NCI-H146 treated with DMSO at 0.1 percent for 48 hours (cell line): ENCODE measurements around the gene TSPOAP1.

Source experiments
- DNase-seq: peaks from one replicate; lab custom pipeline; 2025; ENCODE audit not compliant: unreplicated experiment; lab: John Stamatoyannopoulos, UW

Gene TSPOAP1

DNA sequence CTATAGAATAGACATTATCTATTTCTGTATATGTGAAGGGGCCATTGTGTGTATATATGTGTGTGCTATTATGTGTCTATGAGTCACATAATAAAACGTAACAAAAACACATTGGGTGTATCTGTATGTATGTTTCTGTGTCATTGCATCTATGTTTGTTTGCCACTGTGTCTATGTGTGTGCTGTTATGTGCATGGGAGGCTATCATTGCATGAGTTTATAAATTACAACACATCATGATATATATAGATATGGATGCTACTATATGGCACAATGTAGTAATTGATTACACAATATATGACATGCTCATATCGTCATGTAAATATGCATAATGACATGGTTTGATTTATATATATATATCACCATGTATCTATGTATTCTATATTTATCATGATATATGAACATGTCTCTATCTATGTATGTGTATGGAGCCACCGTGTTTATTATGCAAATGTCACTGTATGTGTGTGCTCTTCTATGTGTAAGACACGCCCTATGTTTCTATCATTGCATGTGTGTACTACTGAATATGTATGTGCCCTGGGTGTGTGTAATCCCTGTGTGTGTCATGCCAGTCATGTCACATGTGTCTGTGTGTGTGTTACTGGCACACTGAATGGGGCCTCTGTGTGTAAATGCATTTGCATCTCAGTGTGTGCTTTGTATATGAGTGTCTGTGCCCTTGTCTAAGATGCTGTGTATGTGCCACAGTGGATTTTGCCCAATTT lies 1.4 kb upstream of the TSPOAP1 start:
- DNase-seq, result no peak

DNA sequence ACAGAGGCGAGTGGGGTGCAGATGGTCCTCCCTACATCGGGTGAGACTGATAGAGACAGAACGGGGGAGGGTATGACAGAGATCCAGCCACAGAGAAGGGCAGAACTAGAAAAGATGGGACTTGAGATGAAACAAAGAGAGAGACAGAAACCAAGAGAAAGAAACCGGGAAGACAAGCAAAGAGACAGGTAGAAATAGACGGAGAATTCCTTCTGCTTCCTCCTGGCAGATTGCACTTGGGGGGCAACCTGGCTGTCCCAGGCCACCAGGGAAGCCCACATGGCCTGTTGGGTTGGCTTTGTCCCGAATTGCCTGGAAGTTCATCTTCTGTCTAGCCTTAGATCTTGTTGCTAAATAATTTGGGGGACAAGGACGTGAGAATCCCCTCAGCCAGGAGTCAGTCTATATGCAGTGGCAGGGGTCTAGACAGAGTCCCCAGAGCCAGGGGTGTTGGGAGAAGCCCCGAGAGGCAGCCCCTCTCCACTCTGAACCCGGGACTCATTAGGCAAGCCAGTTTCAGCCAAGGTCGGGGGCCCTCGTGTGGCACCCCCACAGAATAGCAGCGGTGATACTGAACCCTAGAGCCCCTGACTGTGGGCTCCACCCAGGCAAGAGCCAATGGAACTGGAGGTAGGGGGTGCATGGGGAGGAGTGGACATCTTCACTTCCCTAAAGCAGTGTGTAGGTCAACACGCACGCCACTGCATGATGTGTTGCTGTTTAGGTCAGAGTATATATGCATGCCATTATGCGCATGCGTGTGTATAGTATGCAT lies 627 bp upstream of the TSPOAP1 start:
- DNase-seq, result no peak

DNA sequence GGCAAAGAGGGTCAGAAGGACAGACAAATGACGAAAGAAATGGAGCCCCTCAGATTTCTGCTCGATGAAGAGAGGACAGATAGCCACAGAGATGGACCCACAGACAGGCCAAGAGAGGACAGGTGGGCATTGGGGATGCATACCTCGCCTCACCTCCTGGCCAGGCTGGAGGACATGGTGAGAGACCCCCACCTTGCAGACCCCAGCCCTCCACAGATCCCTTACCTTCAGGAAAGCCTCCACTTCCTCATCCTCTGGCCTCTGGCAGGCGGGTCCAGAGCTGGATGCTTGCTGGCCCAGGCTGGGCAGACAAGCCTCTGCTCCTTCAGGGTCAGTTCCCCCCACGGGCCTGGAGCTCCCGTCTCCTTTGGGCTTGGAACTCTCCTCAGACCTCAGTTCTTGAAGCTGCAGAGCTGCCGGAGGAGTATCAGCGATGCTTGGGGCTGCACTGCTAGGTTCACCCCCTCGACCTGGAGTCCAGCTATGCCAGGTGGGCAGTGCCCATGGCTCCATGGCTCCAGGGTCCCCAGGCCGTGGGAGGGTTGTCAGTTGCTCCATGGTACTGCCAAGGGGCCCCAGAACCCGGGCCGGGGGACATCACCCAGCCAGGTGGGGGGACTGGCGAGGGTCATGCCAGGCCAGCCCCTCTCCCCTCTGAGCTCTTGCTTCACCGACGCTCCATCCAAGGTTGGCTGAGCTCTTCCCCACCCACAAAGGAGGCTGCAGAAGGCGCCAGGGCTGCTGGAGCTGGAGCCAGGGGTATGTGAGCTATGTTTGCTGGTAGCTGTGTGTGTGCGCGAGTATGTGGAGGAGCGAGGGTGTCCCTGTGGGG lies 1.0 kb downstream of the TSPOAP1 start:
- DNase-seq, result no peak

DNA sequence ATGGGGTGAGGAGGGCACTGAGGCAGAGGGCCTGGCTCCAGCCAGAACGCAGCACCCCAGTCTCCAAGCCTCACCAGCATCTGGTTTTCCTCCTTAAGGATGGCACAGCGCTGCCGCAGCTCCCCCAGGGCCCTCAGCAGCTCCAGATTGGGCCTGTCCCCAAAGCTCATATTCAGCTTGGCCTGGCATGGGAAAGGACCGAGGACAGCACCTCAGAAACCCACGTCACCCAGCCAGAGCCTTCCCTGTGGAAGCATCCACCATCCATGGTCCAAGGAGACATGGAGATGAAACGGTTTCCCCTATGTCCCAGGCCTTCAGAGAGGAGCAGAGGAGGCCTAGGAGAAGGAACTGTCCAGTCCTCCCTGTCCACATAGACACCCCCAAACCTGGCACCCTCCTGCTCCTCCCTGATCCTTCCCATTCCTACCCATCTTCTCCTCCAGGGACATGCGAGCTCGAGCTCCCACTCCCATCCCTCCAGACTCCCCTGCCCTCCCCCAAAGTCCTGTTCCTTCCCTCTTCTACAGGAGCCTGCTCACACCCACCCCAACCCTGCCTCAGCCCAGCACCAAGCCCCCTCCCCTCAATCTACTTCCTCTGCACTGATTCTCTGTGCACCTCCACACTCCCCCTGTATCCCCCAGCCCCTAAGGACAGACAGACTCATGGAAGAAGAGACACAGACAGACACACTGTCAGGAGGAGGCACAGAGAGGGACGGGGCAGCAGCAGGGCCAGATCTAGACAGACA lies 1.8 kb downstream of the TSPOAP1 start:
- no peak for DNase-seq

DNA sequence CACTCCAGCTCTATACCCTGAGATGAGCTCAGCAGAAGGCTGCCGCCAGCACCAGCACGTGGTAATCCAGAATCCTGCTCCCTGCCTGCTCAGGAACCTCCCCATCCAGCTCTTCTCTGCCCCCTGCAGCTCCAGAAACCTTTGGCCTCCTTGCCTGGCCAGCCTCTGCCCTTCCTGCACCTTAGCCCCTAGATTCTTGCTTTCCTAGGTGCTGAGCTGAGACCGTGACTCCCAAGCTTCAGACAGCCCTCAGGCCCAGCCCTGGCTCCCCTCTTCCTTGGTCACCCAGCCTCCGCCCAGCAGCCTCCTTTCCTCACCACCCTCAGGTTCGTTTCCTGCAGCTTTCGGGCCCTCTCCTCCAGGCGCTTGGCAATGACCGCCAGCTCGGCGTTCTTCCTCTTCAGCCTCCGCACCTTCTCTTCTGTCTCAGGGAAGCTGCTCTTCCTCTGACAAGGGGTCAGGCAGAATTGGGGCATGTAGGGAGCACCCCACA lies 2.6 kb downstream of the TSPOAP1 start:
- no peak for DNase-seq

DNA sequence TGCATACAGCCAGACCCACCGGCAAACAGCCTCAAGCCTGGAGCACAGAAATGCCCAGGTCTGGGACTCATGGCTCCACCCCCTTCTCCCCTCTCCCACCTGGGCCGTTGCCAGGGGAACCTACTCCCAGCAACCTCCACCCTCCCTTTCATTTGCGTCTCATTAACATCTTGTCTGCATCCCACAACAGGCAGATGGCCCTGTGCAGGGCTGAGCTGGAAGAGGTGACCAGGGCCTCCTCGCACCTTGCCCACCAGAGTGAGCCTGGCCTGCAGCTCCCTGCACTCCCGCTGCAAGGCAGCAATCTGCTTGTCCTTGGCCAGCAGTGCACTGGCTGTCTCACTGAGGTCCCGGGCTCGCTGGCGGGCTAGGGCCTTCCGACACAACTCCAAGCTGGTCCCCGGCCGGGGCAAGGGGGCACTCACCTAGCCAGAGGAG lies 3.3 kb downstream of the TSPOAP1 start:
- peak; percentile 34 for DNase-seq

DNA sequence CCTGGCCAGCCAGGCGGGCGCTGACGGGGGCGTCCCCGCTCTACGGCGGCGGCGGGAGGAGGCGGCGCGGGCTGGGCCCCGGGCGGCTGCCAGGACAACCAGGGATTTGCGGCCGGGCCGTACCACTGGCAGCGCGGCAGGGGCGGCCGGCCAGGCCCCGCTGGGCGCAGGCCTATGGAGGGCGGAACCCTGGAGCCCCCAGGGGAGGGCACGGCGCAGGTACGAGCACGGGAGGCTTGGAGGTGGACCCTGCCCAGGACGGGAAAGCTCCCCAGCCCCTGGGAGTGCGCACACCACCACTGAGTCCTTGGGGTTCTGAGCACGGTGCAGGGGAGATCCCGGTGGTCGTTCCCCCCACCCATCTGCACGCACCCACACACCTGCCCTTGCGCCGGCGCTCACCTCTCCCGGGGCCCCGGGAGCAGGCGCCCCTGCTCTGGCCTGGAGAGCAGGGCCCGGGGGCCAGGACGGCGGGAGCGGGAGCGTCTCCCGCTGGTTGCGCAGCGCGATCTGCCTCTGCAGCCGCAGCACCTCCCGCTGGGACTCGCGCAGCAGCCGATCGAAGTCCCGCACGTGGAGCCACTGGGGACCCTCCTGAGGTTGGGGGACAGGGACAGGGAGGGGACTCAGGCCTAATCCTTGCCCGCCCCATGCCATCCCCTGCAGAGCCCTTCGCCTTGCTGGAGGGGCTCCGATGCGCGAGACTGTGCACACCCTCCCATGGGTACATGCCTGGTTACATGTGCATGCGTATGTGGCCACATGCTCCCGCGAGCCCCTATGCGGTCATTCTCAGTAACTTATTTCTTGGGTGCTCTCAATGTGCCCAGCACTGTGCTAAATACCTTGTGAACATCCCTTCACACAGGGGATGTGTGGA lies 3.9 kb downstream of the TSPOAP1 start:
- peak; percentile 19 for DNase-seq

DNA sequence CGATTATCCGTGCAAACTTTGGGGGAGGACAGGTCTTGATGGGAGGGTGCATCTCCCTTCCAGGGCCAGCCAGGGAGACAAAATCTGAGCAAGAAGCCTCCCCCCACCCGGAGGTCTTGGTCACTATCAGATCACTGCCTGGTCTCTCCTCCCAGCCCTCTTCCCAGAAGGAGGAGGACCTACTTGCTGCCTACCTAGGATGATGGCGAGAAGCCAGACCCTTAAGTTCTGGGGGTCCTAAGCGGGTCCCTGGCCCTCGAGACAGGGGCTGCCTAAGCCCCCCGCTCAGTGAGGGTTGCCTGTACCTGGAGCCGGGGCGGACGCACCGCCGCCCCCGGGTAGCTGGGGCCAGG lies 4.6 kb downstream of the TSPOAP1 start:
- DNase-seq, result no peak

DNA sequence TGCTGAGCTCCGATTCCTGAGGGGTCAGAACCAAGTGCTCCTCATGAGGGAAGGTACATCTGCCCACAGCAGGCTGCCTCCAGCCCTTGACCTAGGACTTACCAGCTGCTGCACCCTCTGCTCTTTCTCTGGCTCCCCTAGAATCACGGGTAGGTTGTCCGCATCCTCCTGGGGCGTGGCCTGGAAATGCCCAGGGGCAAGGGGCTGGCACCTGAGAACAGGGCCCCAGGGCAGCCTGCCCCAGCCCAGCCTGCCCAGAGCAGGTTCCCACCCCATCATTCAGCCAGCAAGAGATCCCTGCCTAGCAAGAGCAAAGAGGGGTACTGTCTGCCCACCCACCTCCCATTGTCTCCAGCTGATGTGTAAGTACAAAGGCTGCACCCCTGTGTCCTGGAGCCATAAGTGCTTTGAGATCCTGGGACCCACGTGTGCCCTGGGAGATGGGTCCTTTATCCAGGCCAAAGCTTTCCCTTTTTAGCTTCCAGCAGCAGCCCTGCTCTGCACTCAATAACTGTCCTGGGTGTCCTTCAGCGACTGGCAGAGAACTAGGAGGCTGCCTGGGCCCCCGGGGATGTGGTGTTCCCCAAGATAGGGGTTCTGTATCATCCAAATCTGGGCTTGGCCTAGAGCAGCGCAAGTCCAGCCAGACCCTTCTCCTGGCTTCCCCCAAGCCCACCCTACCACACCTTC lies 5.1 kb downstream of the TSPOAP1 start:
- no peak for DNase-seq

DNA sequence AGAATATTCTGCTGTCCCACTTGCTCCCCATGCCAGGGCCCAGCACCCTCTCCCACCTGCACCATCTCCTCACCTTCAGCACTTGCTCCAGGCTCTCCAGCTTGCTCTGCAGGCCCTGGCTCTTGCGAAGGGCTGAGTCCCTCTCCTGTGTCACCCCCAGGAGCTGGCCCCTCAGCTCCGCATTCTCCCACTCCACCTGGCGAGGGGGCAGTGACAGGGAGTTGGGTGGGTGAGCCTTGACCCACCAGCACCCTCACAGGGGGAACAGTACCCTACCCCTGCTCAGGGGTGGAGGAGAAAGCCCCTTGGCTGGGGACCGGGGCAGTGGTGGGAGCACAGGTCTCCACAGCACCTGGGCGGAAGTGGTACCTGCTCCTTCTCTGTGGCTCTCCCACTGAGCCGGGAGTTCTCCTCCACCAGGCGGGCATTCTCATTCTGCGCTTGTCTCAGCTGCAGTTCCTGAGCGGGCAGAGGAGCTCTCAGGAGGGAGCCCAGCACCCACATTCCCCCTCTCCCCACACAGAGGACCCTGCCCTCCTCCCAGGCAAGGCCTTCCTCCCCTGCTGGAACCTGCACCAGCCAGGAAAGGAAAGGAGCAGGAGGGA lies 5.9 kb downstream of the TSPOAP1 start:
- DNase-seq, result no peak

DNA sequence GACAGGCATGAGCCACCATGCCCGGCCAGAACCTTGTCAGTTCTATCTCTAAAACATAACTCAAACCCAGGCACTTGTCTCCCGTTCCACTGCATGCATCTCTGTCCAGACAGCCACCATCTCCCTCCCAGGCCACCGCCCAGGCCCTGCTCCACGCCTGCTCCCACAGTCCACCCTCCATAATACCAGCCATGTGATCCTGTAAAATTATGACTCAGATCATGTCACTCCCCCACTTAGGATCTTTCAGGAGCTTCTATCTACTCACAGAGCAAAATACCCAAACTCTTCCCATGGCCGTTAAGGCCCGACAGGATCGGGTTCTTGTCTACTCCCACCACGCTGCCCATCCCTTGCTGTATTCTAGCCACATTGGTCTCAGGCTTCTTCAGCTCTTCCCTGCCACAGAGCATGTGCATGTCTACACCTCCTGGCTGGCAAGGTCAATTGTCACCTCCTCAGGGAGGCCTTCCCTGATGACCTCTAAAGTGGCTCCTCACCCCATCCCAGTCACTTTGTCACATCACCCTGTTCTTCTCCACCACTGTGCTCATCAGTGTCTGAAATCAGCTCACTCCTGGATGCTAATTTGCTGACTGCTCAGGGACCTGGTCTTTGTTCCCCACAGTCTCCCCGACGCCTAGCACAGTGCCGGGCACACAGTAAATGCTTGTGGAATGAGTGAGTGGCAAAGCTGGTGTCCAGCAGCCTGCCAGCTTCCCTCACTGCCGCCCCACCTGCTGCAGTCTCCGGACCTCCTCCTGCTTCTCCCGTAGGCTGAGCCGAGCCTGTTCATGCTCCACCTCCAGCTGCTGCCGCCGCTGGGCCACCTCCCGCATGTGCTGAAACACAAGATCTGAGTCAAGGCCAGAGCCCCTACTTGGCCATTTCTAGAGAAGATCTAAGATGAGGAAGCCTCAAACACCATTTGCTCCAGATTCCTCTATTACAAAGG lies 6.7 kb downstream of the TSPOAP1 start:
- DNase-seq, result no peak

DNA sequence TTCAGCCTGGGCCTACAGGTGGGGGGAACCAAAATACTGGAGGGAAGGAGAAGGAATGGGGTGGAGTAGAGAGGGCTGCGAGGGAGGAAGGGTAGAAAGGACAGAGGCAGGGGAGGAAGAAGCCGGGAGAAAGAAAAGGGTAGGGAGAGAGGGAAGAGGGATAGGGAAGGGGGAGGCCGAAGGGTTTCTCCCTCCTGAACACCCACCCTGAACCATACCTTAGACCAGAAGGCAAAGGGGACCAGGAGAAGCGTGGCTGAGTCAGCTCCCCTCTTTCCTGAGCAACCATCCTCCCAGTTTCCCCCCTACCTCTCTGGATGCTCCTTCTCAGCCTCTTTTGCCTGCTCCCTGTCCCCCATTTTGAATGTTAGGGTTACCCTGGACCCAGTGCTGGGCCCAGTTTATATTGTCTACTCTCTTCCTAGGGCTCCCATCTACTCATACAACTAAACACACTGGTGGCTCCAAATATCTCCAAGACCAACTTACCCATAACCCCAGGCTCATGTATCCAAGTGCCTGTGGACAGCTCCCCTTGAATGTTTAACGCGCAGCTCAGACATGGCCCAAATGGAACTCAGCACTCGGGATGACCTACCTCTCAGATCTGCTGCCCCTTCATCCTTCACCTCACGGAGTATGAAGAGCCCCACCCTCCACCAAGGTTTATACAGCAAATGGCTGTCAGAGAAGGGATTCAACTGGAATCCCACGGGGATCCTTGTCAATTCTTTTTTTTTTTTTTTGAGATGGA lies 7.8 kb downstream of the TSPOAP1 start:
- no peak for DNase-seq

DNA sequence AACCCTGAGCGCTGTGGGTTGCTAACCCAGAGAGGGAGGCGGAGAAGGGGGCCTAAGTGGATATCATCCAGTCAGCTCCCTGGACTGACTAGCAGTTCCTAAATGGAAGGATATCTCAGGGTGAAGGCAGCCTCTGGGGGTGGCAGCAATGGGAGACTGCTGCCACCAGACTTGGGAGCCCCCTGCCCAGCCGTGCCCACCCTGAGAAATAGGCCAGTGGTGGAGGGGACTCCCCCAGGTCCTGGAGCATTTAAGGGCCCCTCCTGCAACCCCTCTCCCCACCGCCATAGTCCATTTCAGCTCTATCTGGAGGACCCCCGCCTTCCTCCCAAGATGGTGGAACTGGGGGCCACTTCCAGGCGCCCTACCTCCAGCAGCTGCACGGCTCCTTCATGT lies 8.4 kb downstream of the TSPOAP1 start:
- no peak for DNase-seq

DNA sequence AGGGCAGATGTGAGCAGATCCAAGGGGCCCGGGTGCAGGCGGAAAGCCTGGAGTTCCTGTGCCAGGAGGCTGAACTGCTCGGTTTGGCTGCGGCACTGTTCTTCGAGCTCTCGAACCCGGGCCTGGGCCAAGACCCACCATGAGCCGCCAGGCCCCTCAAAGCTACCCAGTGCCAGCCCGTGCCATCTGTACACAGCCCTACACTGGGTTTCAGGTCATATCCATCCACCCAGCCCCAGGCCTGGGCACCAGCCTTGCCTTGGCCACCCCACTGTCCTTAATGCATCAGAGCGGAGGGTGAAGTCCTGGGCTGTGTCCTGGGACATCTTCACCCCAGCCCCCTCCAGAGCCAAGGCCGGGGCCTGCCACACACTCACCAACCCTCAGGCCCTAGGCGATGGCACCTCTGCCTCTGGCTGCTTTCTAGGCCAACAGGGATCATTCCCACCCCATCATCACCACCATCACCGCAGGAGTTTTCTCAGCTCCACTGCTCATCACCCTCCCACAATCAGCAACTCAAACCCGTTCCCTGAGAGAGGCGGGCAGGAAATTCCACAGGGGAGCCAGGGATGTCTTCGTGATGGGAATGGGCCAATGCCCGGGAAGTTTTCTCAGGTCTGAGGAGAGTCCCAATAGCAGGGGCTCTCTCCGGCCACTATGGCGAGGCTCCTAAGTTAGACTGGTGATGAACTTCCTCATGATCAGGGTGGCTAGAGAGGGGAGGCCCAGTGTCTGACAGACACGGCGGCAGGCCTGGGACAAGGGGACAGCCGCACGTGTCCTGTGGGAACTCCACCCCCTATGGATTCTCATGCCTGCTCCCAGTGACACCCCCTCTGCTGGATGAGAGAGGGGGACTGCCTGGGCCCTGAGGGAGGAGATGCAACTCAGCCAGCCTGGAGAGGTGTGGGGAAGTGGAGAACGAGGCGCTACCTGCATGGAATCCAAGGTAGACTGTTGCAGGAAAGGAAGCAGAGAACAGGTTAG lies 9.1 kb downstream of the TSPOAP1 start:
- DNase-seq, result no peak

DNA sequence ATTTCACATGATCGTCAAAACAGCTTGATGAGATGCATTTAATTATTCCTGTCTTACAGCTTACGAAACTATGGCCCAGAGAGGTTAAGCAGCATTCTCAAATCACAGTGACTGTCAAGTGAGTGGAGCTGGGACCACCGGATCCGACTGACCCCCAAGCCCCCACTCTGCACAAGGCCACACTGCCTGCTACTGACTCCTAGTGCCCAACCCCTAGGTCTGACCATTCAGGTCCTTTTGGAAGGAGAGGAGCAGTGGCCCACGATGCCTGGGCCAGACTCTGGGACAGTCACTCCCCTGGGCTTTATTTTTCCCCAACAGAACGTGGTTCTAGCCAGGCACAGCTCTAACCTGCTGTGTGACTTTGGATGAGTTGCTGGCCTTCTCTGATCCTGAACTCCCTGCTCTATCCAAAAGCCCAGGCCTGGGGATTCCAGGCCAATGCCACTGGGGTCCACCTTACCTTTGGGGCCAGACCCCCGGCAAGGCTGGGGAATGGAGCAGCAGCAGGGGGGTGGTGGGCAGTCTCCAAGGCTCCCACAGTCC lies 9.9 kb downstream of the TSPOAP1 start:
- no peak for DNase-seq

DNA sequence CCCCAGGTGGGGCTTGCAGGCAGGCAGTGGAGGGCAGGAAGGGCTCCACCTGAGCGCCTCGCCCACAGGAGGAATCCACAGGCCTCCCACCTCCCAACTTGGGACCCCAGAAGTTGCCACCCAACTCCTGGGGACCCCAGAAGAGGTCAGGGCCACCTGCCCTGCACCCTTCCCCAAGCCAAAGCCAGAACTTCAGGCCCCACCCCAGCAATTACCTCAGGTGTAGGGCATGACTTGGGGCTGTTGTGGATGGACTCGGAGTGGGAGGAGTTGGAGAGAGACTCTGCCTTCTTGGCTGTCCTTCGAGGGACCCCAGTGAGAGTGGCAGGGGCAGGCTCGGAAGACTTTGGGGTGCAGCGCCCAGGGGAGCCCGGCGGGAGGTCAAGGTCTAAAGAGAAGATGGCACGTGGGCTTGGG lies 10.5 kb downstream of the TSPOAP1 start:
- no peak for DNase-seq
